Activated T-helper 1 cell treated with anti-CD3 and anti-CD28 coated beads, Interleukin-12 subunit alpha, Interleukin-12 subunit beta, Interleukin-2, Interleukin-4 antibody, amounts not matched to agents 30 ng/mL and 10 ng/mL and 1 ng/mL, durations not matched to agents 14 hours and 24 hours and 36 hours (primary cell): ENCODE results near the gene COL5A1. TPM values are rescaled to one million over a fixed set of nuclear protein-coding genes. Genes with fewer than 3 reads are reported as not detected.

Experiments used
- DNase-seq: peaks from one replicate; pipeline ENCODE4 v3.0.0; 2021; ENCODE audit warnings: low spot score
- H3K27ac Mint-ChIP-seq: one replicate; pipeline ENCODE4 v1.8.0; 2021; ENCODE audit warnings: mild to moderate bottlenecking, mixed read lengths
- H3K27me3 Mint-ChIP-seq: one replicate; pipeline ENCODE4 v1.8.0; 2022; ENCODE audit warnings: mild to moderate bottlenecking, moderate library complexity, mixed read lengths; ENCODE audit not compliant: insufficient read depth
- H3K36me3 Mint-ChIP-seq: one replicate; pipeline ENCODE4 v1.8.0; 2021; ENCODE audit warnings: low read depth, mixed read lengths
- H3K4me1 Mint-ChIP-seq: one replicate; pipeline ENCODE4 v1.8.0; 2021; ENCODE audit warnings: low read depth, mixed read lengths
- H3K4me3 Mint-ChIP-seq: one replicate; pipeline ENCODE4 v1.8.0; 2021; ENCODE audit warnings: mild to moderate bottlenecking, moderate library complexity, mixed read lengths
- H3K9me3 Mint-ChIP-seq: one replicate; pipeline ENCODE4 v1.8.0; 2021; ENCODE audit warnings: mixed read lengths
- intact Hi-C: fragments of 100-400 bp; cut with micrococcal nuclease; formaldehyde crosslinking; loops from one replicate; pipeline ENCODE4 v1.15.1; 2024
- total RNA-seq: library from RNA; stranded (reverse); gene quantifications from 2 replicates; pipeline ENCODE4 v1.2.3, GENCODE V29; 2022

COL5A1 gene
- total RNA-seq, 1 donor from 2014 or later = not detected

DNA sequence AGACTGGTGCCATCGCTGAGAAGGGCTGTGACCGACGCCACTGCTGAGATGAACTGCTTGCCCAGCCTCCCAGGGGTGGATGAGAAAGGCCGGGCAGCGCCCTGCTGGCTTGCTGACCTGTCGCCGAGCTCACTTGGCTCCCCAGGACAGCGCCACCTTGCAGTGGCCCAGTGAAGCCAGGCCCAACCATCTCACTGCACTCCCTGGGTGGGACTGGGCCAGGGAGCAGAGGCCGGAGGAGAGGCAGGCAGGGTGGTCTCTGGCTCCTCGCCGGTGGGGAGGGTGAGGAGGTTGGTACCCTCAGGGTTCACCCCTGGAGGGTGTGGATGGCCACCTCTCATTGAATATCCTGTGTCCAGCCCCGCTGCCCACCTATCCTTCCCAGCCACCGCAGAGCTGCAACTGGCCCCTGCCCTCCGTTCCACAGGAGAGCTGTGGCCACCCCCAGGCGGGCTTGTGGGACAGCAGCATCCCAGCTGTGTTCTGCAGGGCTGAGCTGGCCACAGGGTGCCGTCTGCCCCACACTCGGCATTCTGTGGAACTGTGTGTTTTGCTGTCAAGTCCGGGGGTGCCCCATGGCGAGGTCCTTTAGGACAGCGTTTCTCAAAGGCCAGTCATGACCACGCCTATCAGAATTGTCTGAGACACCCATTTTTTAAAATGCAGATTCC, 198.0 kb downstream of the COL5A1 start:
- Mint-ChIP-seq H3K27ac (no peak overlapping the region), H3K9me3 (no peaks in the 10 kb centered on the region)
- intact Hi-C loops = no loop called here

DNA sequence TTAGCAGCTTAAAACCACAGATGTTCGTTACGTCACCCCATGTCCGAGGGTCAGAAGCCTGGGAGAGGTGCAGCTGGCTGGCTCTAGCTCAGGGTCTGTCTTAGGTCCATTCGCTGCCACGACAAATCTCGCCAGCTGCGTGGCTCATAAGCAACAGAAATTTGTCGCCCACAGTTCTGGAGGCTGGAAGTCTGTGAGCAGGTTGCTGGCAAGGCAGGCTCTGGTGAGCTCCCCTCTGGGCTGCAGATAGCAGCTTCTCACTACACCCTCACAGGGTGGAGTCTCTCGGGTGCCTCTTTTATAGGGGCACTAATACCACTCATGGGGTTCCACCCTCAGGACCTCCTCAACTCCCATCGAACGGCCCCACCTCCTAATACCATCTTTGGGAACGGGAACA, 198.9 kb downstream of the COL5A1 start:
- Mint-ChIP-seq H3K4me3 (no peak overlapping the region), H3K4me1 (no peaks in the 10 kb centered on the region), H3K27me3 (no peaks in the 10 kb centered on the region), H3K27ac (no peak overlapping the region), H3K9me3 (no peaks in the 10 kb centered on the region), H3K36me3 (no peaks in the 10 kb centered on the region)
- intact Hi-C loops = no loop called here
- no peak for DNase-seq

More for the DNA sequence above, 198.0 kb downstream of the COL5A1 start:
- no peaks in the 10 kb centered on the region for H3K36me3 Mint-ChIP-seq
- no peaks in the 10 kb centered on the region for H3K27me3 Mint-ChIP-seq
- no peak overlapping the region for H3K4me3 Mint-ChIP-seq
- no peak for DNase-seq
- no peaks in the 10 kb centered on the region for H3K4me1 Mint-ChIP-seq

DNA sequence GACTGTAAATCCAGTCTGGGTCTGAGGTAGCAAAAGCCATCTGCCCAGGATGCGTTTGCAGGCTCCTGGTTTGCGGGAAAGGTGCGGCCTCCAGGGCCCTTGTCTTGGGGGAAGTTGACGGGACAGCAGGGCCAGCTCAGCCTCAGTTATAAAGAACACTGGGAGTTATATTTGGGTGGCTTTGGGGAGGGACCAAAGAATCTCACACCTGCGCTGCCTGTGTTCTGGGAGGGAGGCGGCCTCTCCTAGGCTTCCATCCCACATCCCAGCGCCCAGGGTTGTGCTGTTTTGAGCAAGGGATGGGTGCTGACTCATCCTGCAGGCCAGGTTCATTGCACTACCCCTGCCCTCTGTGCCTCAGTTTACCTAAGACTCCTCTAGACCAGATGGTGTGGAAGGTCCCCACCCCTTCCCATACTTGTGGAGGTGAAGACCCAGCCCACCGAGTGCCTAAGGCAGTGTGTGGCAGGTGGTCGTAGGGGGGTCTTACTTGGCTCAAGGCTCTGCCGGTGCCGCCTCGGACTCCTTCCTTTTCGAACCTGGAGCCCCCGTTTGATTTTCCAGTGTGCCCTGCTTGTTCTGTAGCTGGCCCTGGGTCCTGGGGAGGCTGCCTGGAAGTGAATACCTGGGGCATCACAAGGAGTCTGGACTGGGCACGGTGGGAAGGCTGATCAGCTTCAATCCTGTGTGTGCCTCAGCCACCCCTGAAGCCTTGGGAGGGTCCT, 199.7 kb downstream of the COL5A1 start:
- H3K36me3 Mint-ChIP-seq = no peaks in the 10 kb centered on the region
- no peak overlapping the region for H3K4me3 Mint-ChIP-seq
- H3K27me3 Mint-ChIP-seq = no peaks in the 10 kb centered on the region
- no peaks in the 10 kb centered on the region for H3K4me1 Mint-ChIP-seq
- intact Hi-C loops = no loop called here
- no peaks in the 10 kb centered on the region for H3K9me3 Mint-ChIP-seq
- DNase-seq = no peak
- H3K27ac Mint-ChIP-seq = no peak overlapping the region

DNA sequence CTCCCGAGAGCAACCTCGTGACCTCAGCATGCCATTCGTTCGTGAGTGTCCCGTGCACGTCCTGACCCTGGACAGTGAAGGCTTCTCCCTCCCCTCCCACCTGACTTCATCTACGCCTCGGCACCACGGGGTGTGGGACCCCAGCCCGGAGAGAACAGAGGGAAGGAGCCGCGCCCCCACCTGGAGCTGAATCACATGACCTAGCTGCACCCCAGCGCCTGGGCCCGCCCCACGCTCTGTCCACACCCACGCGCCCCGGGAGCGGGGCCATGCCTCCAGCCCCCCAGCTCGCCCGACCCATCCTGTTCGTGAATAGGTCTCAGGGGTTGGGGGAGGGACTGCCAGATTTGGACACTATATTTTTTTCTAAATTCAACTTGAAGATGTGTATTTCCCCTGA, 200.7 kb downstream of the COL5A1 start:
- intact Hi-C loops = no loop called here
- no peak overlapping the region for H3K27ac Mint-ChIP-seq
- no peaks in the 10 kb centered on the region for H3K9me3 Mint-ChIP-seq
- no peaks in the 10 kb centered on the region for H3K36me3 Mint-ChIP-seq
- no peak overlapping the region for H3K4me3 Mint-ChIP-seq
- no peaks in the 10 kb centered on the region for H3K4me1 Mint-ChIP-seq
- H3K27me3 Mint-ChIP-seq = no peaks in the 10 kb centered on the region
- DNase-seq = no peak

DNA sequence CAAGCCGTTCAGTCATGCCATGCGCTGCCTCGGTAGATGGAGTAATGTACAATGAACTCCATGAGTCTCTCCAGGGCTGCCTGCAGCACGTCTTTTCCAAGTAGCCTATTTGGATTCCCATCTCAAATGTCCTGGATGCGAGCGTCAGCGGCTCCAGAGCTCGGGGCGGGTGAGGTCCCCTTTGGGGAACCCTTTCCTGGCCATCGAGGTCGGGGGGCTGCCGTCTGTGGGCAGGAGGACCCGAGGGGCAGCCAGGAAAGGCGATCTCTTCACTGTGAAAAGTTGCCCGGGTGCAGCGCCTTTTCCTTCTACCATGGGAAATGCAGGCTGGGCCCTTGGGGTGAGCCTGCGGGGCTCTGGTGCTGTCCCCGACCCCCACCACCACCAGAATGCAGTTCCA, 202.1 kb downstream of the COL5A1 start:
- Mint-ChIP-seq H3K9me3 (no peaks in the 10 kb centered on the region), H3K36me3 (no peaks in the 10 kb centered on the region), H3K4me3 (no peak overlapping the region), H3K4me1 (no peaks in the 10 kb centered on the region), H3K27me3 (no peaks in the 10 kb centered on the region), H3K27ac (no peak overlapping the region)
- no peak for DNase-seq
- intact Hi-C loops = no loop called here

DNA sequence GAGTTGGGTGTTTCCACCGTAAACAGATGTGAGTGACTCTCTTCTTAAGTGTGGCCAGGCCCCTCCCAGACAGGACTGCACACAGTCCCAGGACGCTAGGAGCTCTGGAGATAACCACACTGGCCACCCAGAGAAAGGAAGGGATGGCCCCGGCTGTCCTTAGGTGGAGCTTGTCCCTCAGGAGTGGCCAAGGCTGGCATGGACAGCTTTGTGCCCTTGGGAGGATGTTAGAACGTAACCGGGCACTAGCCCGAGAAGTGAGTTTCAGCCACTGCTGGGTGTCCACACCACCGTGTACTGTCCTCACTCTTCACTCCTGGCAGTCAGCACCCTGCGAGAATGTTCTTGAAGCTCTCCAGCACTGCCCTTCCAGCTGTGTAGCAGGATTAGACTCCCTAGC, 203.2 kb downstream of the COL5A1 start:
- H3K9me3 Mint-ChIP-seq = no peaks in the 10 kb centered on the region

DNA sequence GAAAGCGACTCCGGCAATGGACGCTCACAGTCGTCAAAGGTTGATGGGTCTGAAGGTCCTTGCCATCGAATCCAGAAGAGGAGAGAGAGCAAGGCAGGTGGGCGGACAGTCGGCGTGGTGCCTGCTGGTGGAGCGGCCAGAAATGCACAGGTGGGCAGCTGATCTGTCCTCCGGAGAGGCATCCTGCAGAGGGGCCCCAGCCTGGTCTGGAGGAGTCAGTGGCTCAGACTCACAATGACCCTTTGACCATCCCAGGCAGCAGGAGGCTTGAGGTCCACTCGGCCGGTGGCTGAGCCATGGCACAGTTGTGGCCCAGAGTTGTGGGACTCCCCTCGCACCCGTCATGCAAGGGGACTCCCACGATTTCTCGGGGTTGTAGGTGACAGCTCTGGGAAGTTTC, 204.6 kb downstream of the COL5A1 start:
- no peak overlapping the region for H3K4me3 Mint-ChIP-seq
- H3K36me3 Mint-ChIP-seq = no peaks in the 10 kb centered on the region
- no peaks in the 10 kb centered on the region for H3K27me3 Mint-ChIP-seq
- intact Hi-C loops = no loop called here
- DNase-seq = no peak
- no peak overlapping the region for H3K27ac Mint-ChIP-seq
- no peaks in the 10 kb centered on the region for H3K9me3 Mint-ChIP-seq
- no peaks in the 10 kb centered on the region for H3K4me1 Mint-ChIP-seq

More for the DNA sequence above, 203.2 kb downstream of the COL5A1 start:
- H3K27ac Mint-ChIP-seq = no peak overlapping the region
- H3K36me3 Mint-ChIP-seq = no peaks in the 10 kb centered on the region
- intact Hi-C loops = no loop called here
- H3K4me3 Mint-ChIP-seq = no peak overlapping the region
- H3K4me1 Mint-ChIP-seq = no peaks in the 10 kb centered on the region
- no peak for DNase-seq
- H3K27me3 Mint-ChIP-seq = no peaks in the 10 kb centered on the region

DNA sequence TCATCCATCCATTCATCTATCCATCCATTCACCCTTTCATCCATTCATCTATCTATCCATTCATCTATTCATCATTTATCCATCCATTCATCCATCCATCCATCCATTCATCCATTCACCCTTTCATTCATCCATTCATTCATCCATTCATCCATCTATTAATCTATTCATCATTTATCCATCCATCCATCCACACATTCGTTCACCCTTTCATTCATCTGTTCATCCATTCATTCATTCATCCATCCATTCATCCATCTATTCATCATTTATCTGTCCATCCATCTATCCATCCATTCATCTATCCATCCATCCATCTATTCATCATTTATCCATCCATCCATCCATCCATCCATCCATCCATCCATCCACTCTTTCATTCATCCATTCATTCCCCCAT, 205.1 kb downstream of the COL5A1 start:
- H3K27me3 Mint-ChIP-seq = no peaks in the 10 kb centered on the region
- no peaks in the 10 kb centered on the region for H3K9me3 Mint-ChIP-seq
- no peaks in the 10 kb centered on the region for H3K4me1 Mint-ChIP-seq
- no peak overlapping the region for H3K4me3 Mint-ChIP-seq
- H3K36me3 Mint-ChIP-seq = no peaks in the 10 kb centered on the region
- DNase-seq = no peak
- H3K27ac Mint-ChIP-seq = no peak overlapping the region
- intact Hi-C loops = no loop called here

DNA sequence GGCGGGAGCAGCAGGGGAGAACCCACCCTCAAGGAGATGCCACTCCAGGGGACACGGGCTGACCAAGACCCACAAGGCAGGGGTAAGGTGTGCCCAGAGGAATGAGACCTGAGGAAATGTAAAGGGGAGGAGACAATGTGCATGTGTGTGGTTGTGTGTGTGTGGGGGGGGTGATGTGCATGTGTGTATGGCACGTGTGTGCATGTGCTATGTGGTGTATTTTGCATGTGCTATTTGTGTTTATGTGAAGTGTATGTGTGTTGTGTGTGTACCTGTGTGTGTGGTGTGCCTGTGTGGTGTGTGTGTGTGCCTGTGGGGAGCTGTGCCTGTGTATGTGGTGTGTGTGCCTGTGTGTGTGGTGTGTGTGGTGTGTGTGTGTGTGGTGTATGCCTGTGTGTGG, 205.5 kb downstream of the COL5A1 start:
- no peak overlapping the region for H3K4me3 Mint-ChIP-seq
- intact Hi-C loops = no loop called here
- H3K4me1 Mint-ChIP-seq = no peaks in the 10 kb centered on the region
- no peaks in the 10 kb centered on the region for H3K36me3 Mint-ChIP-seq
- no peaks in the 10 kb centered on the region for H3K9me3 Mint-ChIP-seq
- no peaks in the 10 kb centered on the region for H3K27me3 Mint-ChIP-seq
- H3K27ac Mint-ChIP-seq = no peak overlapping the region
- no peak for DNase-seq

DNA sequence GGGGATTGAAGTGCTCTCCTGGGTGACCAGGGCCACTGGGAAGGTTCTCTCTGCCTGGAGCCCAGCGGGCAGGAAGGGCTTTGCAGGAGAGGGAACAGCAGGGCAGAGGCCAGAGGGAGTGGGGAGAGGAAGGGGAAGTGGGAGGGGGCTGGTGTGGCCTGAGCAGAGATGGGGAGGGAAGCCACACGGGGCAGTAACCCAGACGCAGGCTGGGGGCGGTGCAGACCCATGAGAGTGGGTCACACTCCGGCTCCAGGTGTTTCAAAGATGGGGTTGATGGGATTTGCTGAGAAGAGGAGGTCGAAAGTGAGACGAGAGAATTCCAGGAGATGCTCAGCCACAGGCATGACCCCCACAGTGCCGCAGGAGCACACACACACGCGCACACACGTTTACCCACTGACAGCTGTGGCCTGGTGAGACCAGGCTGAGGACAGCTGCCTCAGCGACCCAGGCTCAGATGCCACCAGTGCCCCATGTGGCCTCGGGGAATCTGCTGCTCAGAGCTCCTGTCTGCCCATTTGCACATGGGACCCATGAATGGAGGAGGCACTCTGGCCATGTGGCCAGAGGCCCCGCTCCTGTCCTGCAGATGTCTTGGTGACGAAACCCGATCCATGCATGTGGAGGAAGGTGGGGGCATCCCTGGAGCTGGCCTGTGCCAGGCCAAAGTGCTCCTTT, 206.3 kb downstream of the COL5A1 start:
- Mint-ChIP-seq H3K27ac (no peak overlapping the region), H3K4me3 (no peak overlapping the region), H3K27me3 (no peaks in the 10 kb centered on the region), H3K9me3 (no peaks in the 10 kb centered on the region), H3K4me1 (no peaks in the 10 kb centered on the region), H3K36me3 (no peaks in the 10 kb centered on the region)
- intact Hi-C loops = no loop called here
- DNase-seq = no peak

DNA sequence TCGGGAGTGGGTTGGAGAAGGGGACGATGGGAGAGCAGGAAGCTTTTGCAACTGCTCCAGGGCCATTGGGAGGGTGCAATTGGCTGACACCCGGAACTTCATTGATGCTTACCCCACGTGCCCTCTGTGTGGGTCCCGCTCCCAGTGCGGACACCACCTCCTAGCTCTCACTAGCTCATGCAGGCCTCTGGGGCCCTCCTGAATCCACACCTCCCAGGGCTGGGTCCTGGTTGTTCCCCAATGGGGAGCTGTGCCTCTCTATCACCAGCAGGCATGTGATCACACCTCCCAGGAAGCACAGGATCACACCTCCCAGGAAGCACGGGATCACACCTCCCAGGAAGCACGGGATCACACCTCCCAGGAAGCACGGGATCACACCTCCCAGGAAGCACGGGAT, 206.9 kb downstream of the COL5A1 start:
- intact Hi-C loops = no loop called here
- no peaks in the 10 kb centered on the region for H3K36me3 Mint-ChIP-seq
- H3K4me3 Mint-ChIP-seq = no peak overlapping the region
- no peaks in the 10 kb centered on the region for H3K9me3 Mint-ChIP-seq
- H3K27ac Mint-ChIP-seq = no peak overlapping the region
- no peaks in the 10 kb centered on the region for H3K4me1 Mint-ChIP-seq
- DNase-seq = no peak
- H3K27me3 Mint-ChIP-seq = no peaks in the 10 kb centered on the region

DNA sequence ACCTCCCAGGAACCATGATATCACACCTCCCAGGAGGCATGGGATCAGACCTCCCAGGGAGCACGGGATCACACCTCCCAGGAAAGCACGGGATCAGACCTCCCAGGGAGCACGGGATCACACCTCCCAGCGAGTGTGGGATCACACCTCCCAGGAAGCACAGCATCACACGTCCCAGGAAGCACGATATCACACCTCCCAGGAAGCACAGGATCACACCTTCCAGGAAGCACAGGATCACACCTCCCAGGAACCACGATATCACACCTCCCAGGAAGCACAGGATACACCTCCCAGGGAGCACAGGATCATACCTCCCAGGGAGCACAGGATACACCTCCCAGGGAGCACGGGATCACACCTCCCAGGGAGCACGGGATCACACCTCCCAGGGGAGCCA, 209.0 kb downstream of the COL5A1 start:
- Mint-ChIP-seq H3K4me1 (no peaks in the 10 kb centered on the region), H3K9me3 (no peaks in the 10 kb centered on the region), H3K4me3 (no peak overlapping the region), H3K27ac (no peak overlapping the region), H3K36me3 (no peaks in the 10 kb centered on the region), H3K27me3 (no peaks in the 10 kb centered on the region)
- intact Hi-C loops = no loop called here
- no peak for DNase-seq

DNA sequence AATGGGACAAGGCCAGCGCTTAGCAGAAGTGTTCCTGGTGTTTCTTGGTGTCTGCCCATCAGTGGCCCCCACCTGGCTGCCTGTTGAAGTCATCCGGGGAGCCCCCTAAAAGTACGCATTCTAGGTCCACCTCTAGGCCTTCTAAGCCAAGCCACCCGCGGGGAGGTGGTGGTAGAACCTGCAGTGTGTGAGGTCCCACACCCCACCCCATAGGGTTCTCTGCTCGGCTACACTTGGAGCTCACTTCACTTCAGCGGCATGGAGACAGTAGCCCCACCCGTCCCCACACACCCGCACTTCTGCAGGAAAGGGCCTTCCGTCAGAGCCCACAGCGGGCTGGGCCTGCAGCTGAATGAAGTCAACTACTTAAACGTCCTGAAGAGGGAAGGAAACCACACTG, 209.4 kb downstream of the COL5A1 start:
- no peak for DNase-seq
- Mint-ChIP-seq H3K36me3 (no peaks in the 10 kb centered on the region), H3K27me3 (no peaks in the 10 kb centered on the region), H3K4me3 (no peak overlapping the region), H3K9me3 (no peaks in the 10 kb centered on the region), H3K4me1 (no peaks in the 10 kb centered on the region), H3K27ac (no peak overlapping the region)
- intact Hi-C loops = no loop called here
